H1 (cell line): ENCODE measurements around the gene RNPS1.

Experiments used
- CEBPB ChIP-seq: IDR thresholded peaks from 2 replicates; pipeline ENCODE4 v1.6.1; 2012; ENCODE audit warnings: low read depth, low read length
- KDM1A ChIP-seq: fragments of 200-600, 300-600 bp; sonication (generic); IDR thresholded peaks from 2 replicates; pipeline ENCODE4 v1.7.1; 2016; ENCODE audit warnings: mild to moderate bottlenecking, low read length, borderline replicate concordance
- POLR2A ChIP-seq, 2 experiments: IDR thresholded peaks; 1 replicate in 1 of 2; 2 replicates in 1 of 2; pipeline ENCODE4 v1.6.1; 2011; ENCODE audit warnings: low read depth in 2 of 2, low read length in 2 of 2, mild to moderate bottlenecking in 2 of 2; ENCODE audit errors: control extremely low read depth in 1 of 2
- POLR2AphosphoS5 ChIP-seq: IDR thresholded peaks from 2 replicates; pipeline ENCODE4 v1.6.1; 2011; ENCODE audit warnings: low read depth, low read length
- SP2 ChIP-seq: IDR thresholded peaks from 2 replicates; pipeline ENCODE4 v1.6.1; 2012; ENCODE audit warnings: mild to moderate bottlenecking, low read length, inconsistent platforms
- SUZ12 ChIP-seq: fragments of 200-600 bp; sonication (generic); IDR thresholded peaks from 2 replicates; pipeline ENCODE4 v1.6.1; 2012; ENCODE audit warnings: mild to moderate bottlenecking, inconsistent platforms, low read length, moderate library complexity, mixed read lengths
- YY1 ChIP-seq: IDR thresholded peaks from 2 replicates; pipeline ENCODE4 v1.6.1; 2011; ENCODE audit warnings: low read depth, mild to moderate bottlenecking, low read length
- TF ChIP-seq, protein P1 (sequence below), 3 experiments: IDR thresholded peaks; 1 replicate in 2 of 3; 2 replicates in 1 of 3; pipeline versions ENCODE4 v1.5.1 to v1.6.1; 2011; ENCODE audit warnings: low read length in 3 of 3, mild to moderate bottlenecking in 3 of 3, inconsistent platforms in 2 of 3, low read depth in 1 of 3, moderate library complexity in 1 of 3; ENCODE audit not compliant: insufficient read depth in 1 of 3; ENCODE audit errors: control extremely low read depth in 1 of 3
- TF ChIP-seq, protein P2 (sequence below): IDR thresholded peaks from 2 replicates; pipeline ENCODE4 v1.6.1; 2011; ENCODE audit warnings: low read length, improper control_type of control experiment

DNA sequence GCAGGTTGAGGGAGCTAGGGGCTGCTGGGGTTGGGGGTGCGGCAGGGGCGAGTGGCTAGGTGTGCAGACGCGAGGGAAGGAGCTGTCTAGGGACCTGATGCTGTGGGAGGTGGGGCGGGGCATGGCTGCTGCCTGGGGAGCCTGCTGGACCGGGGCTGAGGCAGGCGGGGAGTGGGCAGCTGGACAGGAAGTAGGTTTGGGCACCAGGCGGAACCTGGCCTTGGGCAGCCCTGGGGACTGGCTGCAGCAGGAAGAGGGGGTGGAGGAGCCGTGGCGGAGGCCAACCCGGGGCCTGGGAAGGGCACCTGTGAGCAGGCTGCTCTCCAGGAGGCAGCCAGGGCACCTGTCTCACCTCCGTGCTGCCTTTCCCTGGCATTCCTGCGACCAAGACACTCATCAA is 37.5 kb downstream of the RNPS1 start:
- TF ChIP-seq CEBPB (no peak), KDM1A (no peak), POLR2A (IDR thresholded peaks at IDR 0.05; ENCODE audit: control extremely low read depth in 1 of 2, low read depth in 2 of 2, low read length in 2 of 2) (no peak), YY1 (no peak), POLR2AphosphoS5 (no peak), SP2 (no peak), SUZ12 (no peak)
- TF ChIP-seq, protein P1, sequence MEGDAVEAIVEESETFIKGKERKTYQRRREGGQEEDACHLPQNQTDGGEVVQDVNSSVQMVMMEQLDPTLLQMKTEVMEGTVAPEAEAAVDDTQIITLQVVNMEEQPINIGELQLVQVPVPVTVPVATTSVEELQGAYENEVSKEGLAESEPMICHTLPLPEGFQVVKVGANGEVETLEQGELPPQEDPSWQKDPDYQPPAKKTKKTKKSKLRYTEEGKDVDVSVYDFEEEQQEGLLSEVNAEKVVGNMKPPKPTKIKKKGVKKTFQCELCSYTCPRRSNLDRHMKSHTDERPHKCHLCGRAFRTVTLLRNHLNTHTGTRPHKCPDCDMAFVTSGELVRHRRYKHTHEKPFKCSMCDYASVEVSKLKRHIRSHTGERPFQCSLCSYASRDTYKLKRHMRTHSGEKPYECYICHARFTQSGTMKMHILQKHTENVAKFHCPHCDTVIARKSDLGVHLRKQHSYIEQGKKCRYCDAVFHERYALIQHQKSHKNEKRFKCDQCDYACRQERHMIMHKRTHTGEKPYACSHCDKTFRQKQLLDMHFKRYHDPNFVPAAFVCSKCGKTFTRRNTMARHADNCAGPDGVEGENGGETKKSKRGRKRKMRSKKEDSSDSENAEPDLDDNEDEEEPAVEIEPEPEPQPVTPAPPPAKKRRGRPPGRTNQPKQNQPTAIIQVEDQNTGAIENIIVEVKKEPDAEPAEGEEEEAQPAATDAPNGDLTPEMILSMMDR (IDR thresholded peaks at IDR 0.05; ENCODE audit: control extremely low read depth in 1 of 3, insufficient read depth in 1 of 3, low read depth in 1 of 3, low read length in 3 of 3) = no peak
- TF ChIP-seq, protein P2, sequence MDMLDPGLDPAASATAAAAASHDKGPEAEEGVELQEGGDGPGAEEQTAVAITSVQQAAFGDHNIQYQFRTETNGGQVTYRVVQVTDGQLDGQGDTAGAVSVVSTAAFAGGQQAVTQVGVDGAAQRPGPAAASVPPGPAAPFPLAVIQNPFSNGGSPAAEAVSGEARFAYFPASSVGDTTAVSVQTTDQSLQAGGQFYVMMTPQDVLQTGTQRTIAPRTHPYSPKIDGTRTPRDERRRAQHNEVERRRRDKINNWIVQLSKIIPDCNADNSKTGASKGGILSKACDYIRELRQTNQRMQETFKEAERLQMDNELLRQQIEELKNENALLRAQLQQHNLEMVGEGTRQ = no peak
